ENCODE results near the gene GNG11. TPM values are rescaled to one million over a fixed set of nuclear protein-coding genes. Genes with fewer than 3 reads are reported as not detected.

GNG11 gene
- total and polyA plus RNA-seq, 5 donors from 2014 or later: 3.1 TPM; not detected in 4

DNA sequence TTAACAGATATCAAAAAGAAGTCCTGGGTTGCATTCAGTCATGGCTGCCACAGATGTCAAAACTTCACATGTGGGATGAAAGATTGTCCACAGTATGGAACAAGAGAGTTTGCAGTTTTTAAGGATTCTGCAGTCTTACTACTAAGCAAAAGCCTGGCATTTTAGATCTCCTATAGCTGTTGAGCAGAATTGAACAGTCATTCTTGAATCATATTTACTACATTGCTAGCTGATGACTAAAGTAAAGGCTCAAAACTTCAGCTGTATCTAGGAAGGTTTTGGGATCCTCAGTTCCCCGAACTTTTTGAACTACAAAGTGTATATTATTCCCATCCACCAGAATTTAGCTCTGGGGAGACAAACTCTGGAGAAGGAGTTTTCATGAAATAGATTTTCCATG, 51.6 kb downstream of the GNG11 start:
- H3K4me3 Mint-ChIP-seq: no peak overlapping the region
- H3K9me3 Mint-ChIP-seq: no peaks in the 10 kb centered on the region
- no peak overlapping the region for H3K4me3 ChIP-seq (ENCODE audit: low read depth, low read length)
- H3K4me1 Mint-ChIP-seq: no peaks in the 10 kb centered on the region
- H3K27me3 ChIP-seq (ENCODE audit: control insufficient read depth, insufficient read depth, low read length): no peaks in the 10 kb centered on the region
- ATAC-seq (ENCODE audit: low read depth in 2 of 2) (no peak), DNase-seq (no peak)
- H3K9me3 ChIP-seq (ENCODE audit: control insufficient read depth in 2 of 2, low read length in 2 of 2): no peaks in the 10 kb centered on the region
- H3K36me3 Mint-ChIP-seq: peaks cover 9% of the 10 kb centered on the region
- no peaks in the 10 kb centered on the region for H3K36me3 ChIP-seq (ENCODE audit: control insufficient read depth, insufficient read depth, low read length)
- no peaks in the 10 kb centered on the region for H3K4me1 ChIP-seq (ENCODE audit: control insufficient read depth, insufficient read depth, low read length, poor library complexity, severe bottlenecking)
- no peak overlapping the region for H3K27ac Mint-ChIP-seq
- H3K27me3 Mint-ChIP-seq: no peaks in the 10 kb centered on the region
- H3K27ac ChIP-seq (ENCODE audit: insufficient read depth, low read length, poor library complexity, severe bottlenecking): no peak overlapping the region

DNA sequence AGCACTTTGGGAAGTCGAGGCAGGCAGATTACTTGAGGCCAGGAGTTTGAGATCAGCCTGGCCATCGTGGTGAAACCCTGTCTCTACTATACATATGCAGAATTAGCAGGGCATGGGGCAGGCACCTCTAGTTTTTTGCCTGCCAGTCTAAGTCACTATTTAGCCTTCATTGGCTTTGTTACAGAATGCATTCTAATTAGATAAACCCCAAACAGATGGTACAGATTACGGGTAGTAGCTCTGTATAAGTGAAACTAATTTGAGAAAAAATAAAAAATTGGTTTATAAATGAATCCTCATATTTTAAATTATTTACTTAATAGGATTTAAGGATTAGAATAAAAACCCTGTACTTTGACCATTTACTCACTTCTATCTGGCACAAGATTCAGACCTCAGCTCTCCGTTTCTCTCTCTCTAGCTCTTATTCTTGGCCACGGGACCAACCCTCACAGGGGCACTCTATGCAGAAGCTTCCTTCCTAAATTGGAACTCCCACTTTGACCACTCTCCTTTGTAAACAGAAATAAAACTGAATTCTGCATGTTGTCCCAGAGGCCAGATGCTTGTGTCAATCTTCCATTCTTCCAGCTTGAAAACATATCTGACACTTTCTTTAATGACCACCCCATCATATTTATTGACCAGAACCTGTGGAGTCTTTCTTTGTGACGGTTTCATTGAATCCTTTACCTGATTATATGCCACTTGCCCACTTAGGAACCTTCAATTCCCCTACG, 55.8 kb downstream of the GNG11 start:
- Mint-ChIP-seq H3K4me3 (no peak overlapping the region), H3K27ac (no peak overlapping the region), H3K9me3 (peaks cover 0 to 4% (median 0%) of the 10 kb centered on the region in 7 donors), H3K27me3 (no peaks in the 10 kb centered on the region), H3K36me3 (peaks cover 9% of the 10 kb centered on the region), H3K4me1 (peaks cover 0 to 4% (median 0%) of the 10 kb centered on the region in 4 donors)
- Histone ChIP-seq H3K4me1 (ENCODE audit: control insufficient read depth, insufficient read depth, low read length, poor library complexity, severe bottlenecking) (no peaks in the 10 kb centered on the region), H3K9me3 (ENCODE audit: control insufficient read depth in 2 of 2, low read length in 2 of 2) (no peaks in the 10 kb centered on the region), H3K27ac (ENCODE audit: insufficient read depth, low read length, poor library complexity, severe bottlenecking) (no peak overlapping the region), H3K36me3 (ENCODE audit: control insufficient read depth, insufficient read depth, low read length) (no peaks in the 10 kb centered on the region), H3K27me3 (ENCODE audit: control insufficient read depth, insufficient read depth, low read length) (no peaks in the 10 kb centered on the region), H3K4me3 (ENCODE audit: low read depth, low read length) (no peak overlapping the region)
- no peak for ATAC-seq (ENCODE audit: low read depth in 2 of 2)
- no peak for DNase-seq

Other genes starting within 250 kb of the GNG11 start
- 0.96 TPM for gene TFPI2, start 31.0 kb upstream of the GNG11 start, total RNA-seq
- not detected for gene TFPI2, start 31.0 kb upstream of the GNG11 start, polyA plus RNA-seq
- not detected for gene GNGT1, start 15.2 kb upstream of the GNG11 start, total RNA-seq
- not detected for gene GNGT1, start 15.2 kb upstream of the GNG11 start, polyA plus RNA-seq
- gene BET1, start 82.6 kb downstream of the GNG11 start, total RNA-seq: 11.4 TPM
- 10 to 100 TPM; 14.5 to 23.4 (median 18.1) TPM for gene BET1, start 82.6 kb downstream of the GNG11 start, polyA plus RNA-seq

Measured in CD4-positive, CD25-positive, alpha-beta regulatory T cell (primary cell).